Thyroid gland (tissue), 4 donors: ENCODE data around the gene TNIK.

Experiments used
- CTCF ChIP-seq, 6 experiments: fragments of 200-600 bp in 3 of 6; fragments of 450-650 bp in 3 of 6; sonication (generic) in 3 of 6; IDR thresholded peaks; one replicate each; pipeline ENCODE4 v1.5.1; 2016 to 2019; ENCODE audit warnings: antibody characterized with exemption in 6 of 6, mild to moderate bottlenecking in 2 of 6, inconsistent platforms in 1 of 6, moderate library complexity in 1 of 6
- POLR2A ChIP-seq, 2 donors: fragments of 450-650 bp; IDR thresholded peaks; one replicate each; pipeline ENCODE4 v1.6.1; 2017; ENCODE audit warnings: antibody characterized with exemption in 2 of 2, mild to moderate bottlenecking in 2 of 2, moderate library complexity in 1 of 2

GRCh38 chr3:171058873-171059603, 401.2 kb downstream of the TNIK start:
- TF ChIP-seq CTCF (IDR thresholded peaks at IDR 0.05): no peak
- TF ChIP-seq POLR2A (IDR thresholded peaks at IDR 0.05): no peak
